Activated CD4-positive, alpha-beta T cell treated with anti-CD3 and anti-CD28 coated beads for 36 hours (primary cell): Measurements from ENCODE around the gene GRM1. TPM values are rescaled to one million over a fixed set of nuclear protein-coding genes. Genes with fewer than 3 reads are reported as not detected.

ENCODE experiments used
- ATAC-seq: fragments of 200-7000 bp; cut with Tn5 transposase; one replicate; pipeline ENCODE4 v1.10.0; 2021; ENCODE audit warnings: mild to moderate bottlenecking, moderate library complexity
- CTCF ChIA-PET: fragments of 350-600 bp; sonication (Branson Sonifier 250); formaldehyde crosslinking; loops from one replicate; lab custom pipeline; 2021; ENCODE audit warnings: antibody characterized with exemption; lab: Charles Lee
- POLR2A ChIA-PET: fragments of 350-600 bp; sonication (Branson Sonifier 250); formaldehyde crosslinking; loops from one replicate; lab custom pipeline; 2021; ENCODE audit warnings: antibody characterized with exemption, inconsistent platforms; lab: Charles Lee
- DNase-seq: peaks from one replicate; pipeline ENCODE4 v3.0.0-alpha.2; 2020
- H3K27ac Mint-ChIP-seq: one replicate; pipeline ENCODE4 v1.8.0; 2021; ENCODE audit warnings: mixed read lengths
- H3K27me3 Mint-ChIP-seq: one replicate; pipeline ENCODE4 v1.8.0; 2021; ENCODE audit warnings: mixed read lengths
- H3K36me3 Mint-ChIP-seq: one replicate; pipeline ENCODE4 v1.8.0; 2021; ENCODE audit warnings: low read depth, mixed read lengths
- H3K4me1 Mint-ChIP-seq: one replicate; pipeline ENCODE4 v1.8.0; 2021; ENCODE audit warnings: mixed read lengths
- H3K4me3 Mint-ChIP-seq: one replicate; pipeline ENCODE4 v1.8.0; 2021; ENCODE audit warnings: mild to moderate bottlenecking, moderate library complexity, mixed read lengths
- H3K9me3 Mint-ChIP-seq: one replicate; pipeline ENCODE4 v1.8.0; 2021; ENCODE audit warnings: low read depth, mixed read lengths
- intact Hi-C, 2 experiments: fragments of 100-400 bp; cut with DNase I in 1 of 2; cut with micrococcal nuclease in 1 of 2; formaldehyde crosslinking; loops; one replicate each; pipeline versions ENCODE4 v1.14.2 to v1.15.1; 2022 to 2024; cut with DNase I, micrococcal nuclease
- total RNA-seq, 2 experiments: library from RNA; stranded (reverse); gene quantifications; one replicate each; pipeline ENCODE4 v1.2.3, GENCODE V29; 2021

GRM1 gene
- not detected for total RNA-seq

- intact Hi-C loops = no loop called here
Measured at GRCh38 chr6:146028851-146029572, at the start of gene GRM1. GRM1 (plus strand) TSS chr6:146029062; CDS start chr6:146029518, 456 bp downstream.

GRCh38 chr6:146009338-146009737, 19.5 kb upstream of the GRM1 start:
- no peaks in the 10 kb centered on the region for H3K36me3 Mint-ChIP-seq

More at GRCh38 chr6:146028851-146029572, at the start of gene GRM1:
- ChIA-PET POLR2A (no interaction called here), CTCF (no interaction called here)
- peaks cover 50% of the 10 kb centered on the region for H3K27me3 Mint-ChIP-seq
- DNase-seq (no peak), ATAC-seq (no peak)
- H3K4me3 Mint-ChIP-seq = no peak within 1 kb of the TSS
- no peaks in the 10 kb centered on the region for H3K36me3 Mint-ChIP-seq
- H3K27ac Mint-ChIP-seq = no peak within 1 kb of the TSS
- no peaks in the 10 kb centered on the region for H3K9me3 Mint-ChIP-seq
- peaks cover 3% of the 10 kb centered on the region for H3K4me1 Mint-ChIP-seq

GRCh38 chr6:146014233-146014632, 14.6 kb upstream of the GRM1 start:
- DNase-seq = no peak
- CTCF ChIA-PET = no interaction called here

More at GRCh38 chr6:146009338-146009737, 19.5 kb upstream of the GRM1 start:
- H3K9me3 Mint-ChIP-seq = peaks cover 14% of the 10 kb centered on the region
- no peak for ATAC-seq
- no peak for DNase-seq
- no peak overlapping the region for H3K4me3 Mint-ChIP-seq
- H3K4me1 Mint-ChIP-seq = no peaks in the 10 kb centered on the region
- intact Hi-C loops = no loop called here
- peaks cover 3% of the 10 kb centered on the region for H3K27me3 Mint-ChIP-seq
- no peak overlapping the region for H3K27ac Mint-ChIP-seq
- CTCF ChIA-PET = interaction anchor here (0.9 kb wide), 1 partner anchor 9 kb away, joined by 4 read pairs; no protein-coding TSS in a partner anchor
- POLR2A ChIA-PET = no interaction called here

GRCh38 chr6:146017672-146018071, 11.2 kb upstream of the GRM1 start:
- Mint-ChIP-seq H3K4me3 (no peak overlapping the region), H3K27ac (no peak overlapping the region), H3K4me1 (no peaks in the 10 kb centered on the region), H3K27me3 (peaks cover 10% of the 10 kb centered on the region), H3K36me3 (no peaks in the 10 kb centered on the region), H3K9me3 (no peaks in the 10 kb centered on the region)
- intact Hi-C loops = no loop called here
- DNase-seq (no peak), ATAC-seq (no peak)
- POLR2A ChIA-PET = no interaction called here
- CTCF ChIA-PET = no interaction called here

More at GRCh38 chr6:146014233-146014632, 14.6 kb upstream of the GRM1 start:
- POLR2A ChIA-PET = no interaction called here
- intact Hi-C loops = no loop called here
- no peaks in the 10 kb centered on the region for H3K36me3 Mint-ChIP-seq
- H3K4me1 Mint-ChIP-seq = no peaks in the 10 kb centered on the region
- H3K27ac Mint-ChIP-seq = no peak overlapping the region
- H3K27me3 Mint-ChIP-seq = peaks cover 8% of the 10 kb centered on the region
- H3K4me3 Mint-ChIP-seq = no peak overlapping the region
- peaks cover 12% of the 10 kb centered on the region for H3K9me3 Mint-ChIP-seq
- no peak for ATAC-seq

- Mint-ChIP-seq H3K4me3 (no peak overlapping the region), H3K4me1 (peaks cover 3% of the 10 kb centered on the region), H3K27ac (no peak overlapping the region), H3K9me3 (no peaks in the 10 kb centered on the region), H3K36me3 (no peaks in the 10 kb centered on the region), H3K27me3 (peaks cover 51% of the 10 kb centered on the region)
- DNase-seq (no peak), ATAC-seq (no peak)
- ChIA-PET CTCF (no interaction called here), POLR2A (no interaction called here)
- intact Hi-C loops = no loop called here
Measured at GRCh38 chr6:146026873-146027272, 2.0 kb upstream of the GRM1 start.

GRCh38 chr6:146027586-146028251, 1.1 kb upstream of the GRM1 start:
- peaks cover 3% of the 10 kb centered on the region for H3K4me1 Mint-ChIP-seq
- intact Hi-C loops = no loop called here
- CTCF ChIA-PET = no interaction called here
- H3K4me3 Mint-ChIP-seq = no peak overlapping the region
- H3K9me3 Mint-ChIP-seq = no peaks in the 10 kb centered on the region
- H3K27me3 Mint-ChIP-seq = peaks cover 53% of the 10 kb centered on the region
- ATAC-seq (no peak), DNase-seq (peak; percentile 5)
- no peak overlapping the region for H3K27ac Mint-ChIP-seq
- no peaks in the 10 kb centered on the region for H3K36me3 Mint-ChIP-seq
- POLR2A ChIA-PET = no interaction called here

GRCh38 chr6:146028252-146028795, 538 bp upstream of the GRM1 start:
- ATAC-seq = no peak
- intact Hi-C loops = no loop called here
- CTCF ChIA-PET = no interaction called here

GRCh38 chr6:146029573-146030184, 817 bp downstream of the GRM1 start:
- Mint-ChIP-seq H3K36me3 (no peaks in the 10 kb centered on the region), H3K4me1 (peaks cover 3% of the 10 kb centered on the region), H3K27ac (no peak overlapping the region), H3K27me3 (peaks cover 49% of the 10 kb centered on the region), H3K9me3 (no peaks in the 10 kb centered on the region), H3K4me3 (no peak overlapping the region)
- ATAC-seq (no peak), DNase-seq (no peak)
- CTCF ChIA-PET = no interaction called here
- intact Hi-C loops = no loop called here
- POLR2A ChIA-PET = no interaction called here

More at GRCh38 chr6:146028252-146028795, 538 bp upstream of the GRM1 start:
- Mint-ChIP-seq H3K9me3 (no peaks in the 10 kb centered on the region), H3K27ac (no peak overlapping the region), H3K36me3 (no peaks in the 10 kb centered on the region), H3K4me3 (no peak overlapping the region), H3K4me1 (peaks cover 3% of the 10 kb centered on the region), H3K27me3 (peaks cover 50% of the 10 kb centered on the region)
- POLR2A ChIA-PET = no interaction called here
- peak; percentile 68 for DNase-seq

- H3K9me3 Mint-ChIP-seq = no peaks in the 10 kb centered on the region
- POLR2A ChIA-PET = no interaction called here
- peaks cover 42% of the 10 kb centered on the region for H3K27me3 Mint-ChIP-seq
- intact Hi-C loops = no loop called here
- no peak for ATAC-seq
- peaks cover 3% of the 10 kb centered on the region for H3K4me1 Mint-ChIP-seq
- DNase-seq = no peak
- no peak overlapping the region for H3K4me3 Mint-ChIP-seq
- CTCF ChIA-PET = interaction anchor here (1.0 kb wide), 1 partner anchor 25 kb away, joined by 3 read pairs; no protein-coding TSS in a partner anchor
- H3K27ac Mint-ChIP-seq = no peak overlapping the region
- H3K36me3 Mint-ChIP-seq = no peaks in the 10 kb centered on the region
Measured at GRCh38 chr6:146032387-146032786, 3.5 kb downstream of the GRM1 start.

- no peak overlapping the region for H3K27ac Mint-ChIP-seq
- no peak for DNase-seq
- H3K27me3 Mint-ChIP-seq = peaks cover 12% of the 10 kb centered on the region
- ATAC-seq = no peak
- H3K4me1 Mint-ChIP-seq = no peaks in the 10 kb centered on the region
- no peak overlapping the region for H3K4me3 Mint-ChIP-seq
- ChIA-PET POLR2A (no interaction called here), CTCF (no interaction called here)
- intact Hi-C loops = no loop called here
- no peaks in the 10 kb centered on the region for H3K36me3 Mint-ChIP-seq
- H3K9me3 Mint-ChIP-seq = peaks cover 25% of the 10 kb centered on the region
Measured at GRCh38 chr6:146040360-146040759, 11.5 kb downstream of the GRM1 start.

GRCh38 chr6:146041282-146041681, 12.4 kb downstream of the GRM1 start:
- Mint-ChIP-seq H3K9me3 (peaks cover 25% of the 10 kb centered on the region), H3K27ac (no peak overlapping the region), H3K27me3 (peaks cover 12% of the 10 kb centered on the region), H3K36me3 (no peaks in the 10 kb centered on the region), H3K4me3 (no peak overlapping the region), H3K4me1 (no peaks in the 10 kb centered on the region)
- intact Hi-C loops = no loop called here
- POLR2A ChIA-PET = no interaction called here
- peak; percentile 6 for DNase-seq
- ATAC-seq = no peak
- CTCF ChIA-PET = no interaction called here
